Measurements from ENCODE around the gene SPATA13. TPM values are rescaled to one million over a fixed set of nuclear protein-coding genes. Genes with fewer than 3 reads are reported as not detected.

Gene SPATA13
- total RNA-seq, 1 experiment from 2014 or later, result 14.1 TPM

GRCh38 chr13:24241336-24241735 lies 80.8 kb downstream of the SPATA13 start:
- WGBS (ENCODE audit: extremely low coverage, insufficient read length, low lambda C conversion rate), result no CpG with 5 or more reads among the region's 10 CpGs
- H2BK120ac ChIP-seq (ENCODE audit: low read depth, low read length, poor library complexity, severe bottlenecking), result no peak overlapping the region
- TF ChIP-seq CTCF (conservative IDR thresholded peaks at IDR 0.05), result no peak
- no peaks in the 10 kb centered on the region; a peak in 1 of 7 replicates for H3K36me3 Mint-ChIP-seq (ENCODE audit: insufficient read depth in 1 of 3, low read depth in 3 of 3)
- no peak overlapping the region for H4K8ac ChIP-seq (replicated peaks; ENCODE audit: insufficient read length, low read depth, low read length)
- no peaks in the 10 kb centered on the region for H3K9me3 ChIP-seq (ENCODE audit: control insufficient read depth, low read depth, low read length)
- H3K27ac Mint-ChIP-seq, result peak overlapping the region in 2 of 3 experiments; percentile 5 to 41; a peak in 3 of 7 replicates
- no peak overlapping the region for H3K14ac ChIP-seq (ENCODE audit: insufficient read depth, low read length)
- no peaks in the 10 kb centered on the region; a peak in 1 of 5 replicates for H3K9me3 Mint-ChIP-seq
- H3K23ac ChIP-seq (ENCODE audit: insufficient read length, low read depth, low read length), result no peak overlapping the region
- H3K4me3 Mint-ChIP-seq, result no peak overlapping the region
- H3K79me1 ChIP-seq (ENCODE audit: insufficient read depth, low read depth, low read length, poor library complexity, severe bottlenecking), result no peaks in the 10 kb centered on the region
- H3K79me2 ChIP-seq (ENCODE audit: insufficient read depth, low read length), result peaks cover 2% of the 10 kb centered on the region; the same call in 1 of the 2 replicates
- H2BK12ac ChIP-seq (ENCODE audit: insufficient read length, low read depth, low read length), result no peak overlapping the region
- no peak overlapping the region for H2BK20ac ChIP-seq (ENCODE audit: low read depth, low read length, poor library complexity, severe bottlenecking)
- H4K20me1 ChIP-seq (ENCODE audit: control insufficient read depth, insufficient read depth, insufficient read length), result no peaks in the 10 kb centered on the region
- H2AK5ac ChIP-seq (ENCODE audit: insufficient read length, low read length), result no peak overlapping the region
- H2BK15ac ChIP-seq (ENCODE audit: low read depth, low read length), result no peak overlapping the region
- no peak overlapping the region for H3K18ac ChIP-seq (ENCODE audit: insufficient read length, low read depth, low read length)
- H3K27ac ChIP-seq (ENCODE audit: insufficient read length, low read depth, low read length), result no peak overlapping the region
- H3K9ac ChIP-seq (ENCODE audit: extremely low read depth, insufficient read length, low read length), result no peak overlapping the region
- no peaks in the 10 kb centered on the region for H3K23me2 ChIP-seq (ENCODE audit: insufficient read length, low read depth, low read length, poor library complexity, severe bottlenecking)
- no peak overlapping the region for H2AFZ ChIP-seq (ENCODE audit: low read length)
- H3K4me1 ChIP-seq (ENCODE audit: insufficient read depth, low read length), result no peaks in the 10 kb centered on the region; the same call in 1 of the 2 replicates
- no peak overlapping the region for H2BK5ac ChIP-seq (ENCODE audit: insufficient read length, low read length)
- H3T11ph ChIP-seq (ENCODE audit: low read length), result no peak overlapping the region
- no peak for DNase-seq
- H3K27me3 ChIP-seq (ENCODE audit: insufficient read depth, low read length), result no peaks in the 10 kb centered on the region
- H4K91ac ChIP-seq (ENCODE audit: insufficient read length, low read depth, low read length), result no peak overlapping the region
- no peaks in the 10 kb centered on the region for H3K27me3 Mint-ChIP-seq (ENCODE audit: low read depth)
- H4K5ac ChIP-seq (ENCODE audit: insufficient read length, low read depth, low read length), result no peak overlapping the region
- no peak overlapping the region for H3K4me2 ChIP-seq (ENCODE audit: insufficient read depth, insufficient read length, low read length)
- no peak overlapping the region for H3K4ac ChIP-seq (ENCODE audit: low read depth, low read length)
- peaks cover 19 to 20% of the 10 kb centered on the region in 2 experiments for H3K4me1 Mint-ChIP-seq
- no peak overlapping the region for H3K56ac ChIP-seq (ENCODE audit: insufficient read length, low read depth, low read length)

All from H9 (cell line).